ENCODE measurements around the gene RAD18.

Gene RAD18

DNA sequence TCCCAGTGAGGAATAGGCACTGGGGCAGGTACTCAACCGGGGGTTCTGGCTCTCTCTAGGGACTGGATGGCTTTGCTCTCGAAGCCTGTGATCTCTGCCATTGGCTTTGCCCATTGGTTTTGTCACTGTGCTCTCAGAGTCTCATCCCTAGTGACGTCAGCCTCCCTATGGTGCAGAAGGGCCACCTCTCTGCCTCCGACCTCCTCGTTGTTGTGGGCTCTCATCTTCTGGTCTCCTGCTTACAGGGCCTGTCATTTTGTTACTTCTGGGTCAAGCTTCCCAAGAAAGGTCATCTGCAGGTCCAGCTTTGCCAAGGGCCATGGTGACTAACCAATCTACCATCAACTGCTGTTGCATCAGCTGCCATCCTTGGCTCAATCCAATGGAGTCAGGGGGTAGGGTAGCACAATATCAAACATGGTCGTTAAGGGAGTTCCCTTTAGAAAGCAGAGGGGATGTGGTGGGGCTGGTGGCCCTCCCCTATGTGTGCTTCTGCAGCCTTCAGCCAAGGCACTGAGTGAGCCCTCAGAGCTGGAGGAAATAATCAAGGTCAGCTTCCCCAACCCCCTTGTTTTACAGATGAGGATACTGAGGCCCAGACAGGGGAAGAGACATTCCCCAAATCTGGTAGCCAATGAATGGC lies 13.4 kb upstream of the RAD18 start:
- no peak overlapping the region for H3K14ac ChIP-seq (ENCODE audit: low read length in 2 of 2)
- no peak overlapping the region for H3K23ac ChIP-seq (ENCODE audit: low read length in 2 of 2)
- H3K4me1 ChIP-seq (ENCODE audit: control insufficient read depth, insufficient read depth, low read depth, low read length): peaks cover 4% of the 10 kb centered on the region
- 84% methylated on average over 6 of the region's 6 CpGs for WGBS
- peaks cover 12% of the 10 kb centered on the region for H3K9me3 ChIP-seq (ENCODE audit: control insufficient read depth, low read length)
- H3K18ac ChIP-seq (ENCODE audit: low read depth in 1 of 2, low read length in 2 of 2): no peak overlapping the region
- H2BK5ac ChIP-seq (ENCODE audit: low read depth, low read length, poor library complexity, severe bottlenecking): no peak overlapping the region
- no peaks in the 10 kb centered on the region for H3K79me1 ChIP-seq (replicated peaks; ENCODE audit: low read length, poor library complexity, severe bottlenecking)
- no peak overlapping the region for H3K9ac ChIP-seq (ENCODE audit: low read length)
- H2BK12ac ChIP-seq (ENCODE audit: low read length in 2 of 2): no peak overlapping the region
- no peak for DNase-seq
- no peaks in the 10 kb centered on the region for H3K36me3 ChIP-seq (ENCODE audit: control insufficient read depth in 1 of 2, insufficient read depth in 2 of 2, low read depth in 1 of 2, low read length in 2 of 2)
- H3K4ac ChIP-seq (ENCODE audit: low read depth in 1 of 2, low read length in 2 of 2): no peak overlapping the region
- no peak overlapping the region for H4K8ac ChIP-seq (ENCODE audit: low read length)
- no peak overlapping the region for H3K4me2 ChIP-seq (ENCODE audit: low read length, poor library complexity, severe bottlenecking)
- H2BK120ac ChIP-seq (ENCODE audit: low read depth, low read length): no peak overlapping the region
- H2AK5ac ChIP-seq (ENCODE audit: low read length, severe bottlenecking): no peak overlapping the region
- no peak overlapping the region for H3K27ac ChIP-seq (ENCODE audit: low read length, poor library complexity, severe bottlenecking)
- H3K4me3 ChIP-seq (ENCODE audit: insufficient read depth in 1 of 2, low read depth in 1 of 2, low read length in 2 of 2): no peak overlapping the region
- peak overlapping the region; percentile 6 for H2BK15ac ChIP-seq (ENCODE audit: low read depth, poor library complexity, severe bottlenecking)
- H2AFZ ChIP-seq (ENCODE audit: low read depth, low read length): no peak overlapping the region
- peaks cover 3 to 40% of the 10 kb centered on the region in 2 experiments for H3K27me3 ChIP-seq (ENCODE audit: control insufficient read depth in 1 of 2, insufficient read depth in 1 of 2, low read length in 2 of 2)
- no peak overlapping the region for H4K91ac ChIP-seq (ENCODE audit: low read length)

- H3K9ac ChIP-seq (ENCODE audit: low read length): no peak overlapping the region
These were observed 12.1 kb upstream of the RAD18 start for GRCh38 chr3:8975081-8976020.

GRCh38 chr3:8974458-8974857 lies 11.2 kb upstream of the RAD18 start:
- no peak overlapping the region for H3K4me2 ChIP-seq (ENCODE audit: low read length, poor library complexity, severe bottlenecking)
- 97% methylated on average over 2 of the region's 2 CpGs for WGBS
- no peak overlapping the region for H3K18ac ChIP-seq (ENCODE audit: low read depth in 1 of 2, low read length in 2 of 2)
- H3K14ac ChIP-seq (ENCODE audit: low read length in 2 of 2): no peak overlapping the region
- no peaks in the 10 kb centered on the region for H3K36me3 ChIP-seq (ENCODE audit: control insufficient read depth in 1 of 2, insufficient read depth in 2 of 2, low read depth in 1 of 2, low read length in 2 of 2)
- H2AFZ ChIP-seq (ENCODE audit: low read depth, low read length): no peak overlapping the region
- no peak overlapping the region for H4K8ac ChIP-seq (ENCODE audit: low read length)
- peaks cover 12% of the 10 kb centered on the region for H3K9me3 ChIP-seq (ENCODE audit: control insufficient read depth, low read length)
- H3K9ac ChIP-seq (ENCODE audit: low read length): no peak overlapping the region
- no peak overlapping the region for H3K23ac ChIP-seq (ENCODE audit: low read length in 2 of 2)
- H3K27me3 ChIP-seq (ENCODE audit: control insufficient read depth in 1 of 2, insufficient read depth in 1 of 2, low read length in 2 of 2): peaks cover 6 to 21% of the 10 kb centered on the region in 2 experiments
- H2BK5ac ChIP-seq (ENCODE audit: low read depth, low read length, poor library complexity, severe bottlenecking): no peak overlapping the region
- H2AK5ac ChIP-seq (ENCODE audit: low read length, severe bottlenecking): no peak overlapping the region
- H3K27ac ChIP-seq (ENCODE audit: low read length, poor library complexity, severe bottlenecking): no peak overlapping the region
- no peak for DNase-seq
- no peak overlapping the region for H3K4ac ChIP-seq (ENCODE audit: low read depth in 1 of 2, low read length in 2 of 2)
- no peaks in the 10 kb centered on the region for H3K79me1 ChIP-seq (replicated peaks; ENCODE audit: low read length, poor library complexity, severe bottlenecking)
- peaks cover 4% of the 10 kb centered on the region for H3K4me1 ChIP-seq (ENCODE audit: control insufficient read depth, insufficient read depth, low read depth, low read length)
- H3K4me3 ChIP-seq (ENCODE audit: insufficient read depth in 1 of 2, low read depth in 1 of 2, low read length in 2 of 2): no peak overlapping the region
- H2BK120ac ChIP-seq (ENCODE audit: low read depth, low read length): no peak overlapping the region
- H2BK12ac ChIP-seq (ENCODE audit: low read length in 2 of 2): no peak overlapping the region
- H2BK15ac ChIP-seq (ENCODE audit: low read depth, poor library complexity, severe bottlenecking): no peak overlapping the region
- no peak overlapping the region for H4K91ac ChIP-seq (ENCODE audit: low read length)

More at GRCh38 chr3:8975081-8976020, 12.1 kb upstream of the RAD18 start:
- Histone ChIP-seq H3K4me1 (ENCODE audit: control insufficient read depth, insufficient read depth, low read depth, low read length) (peaks cover 4% of the 10 kb centered on the region), H3K4me3 (ENCODE audit: insufficient read depth in 1 of 2, low read depth in 1 of 2, low read length in 2 of 2) (no peak overlapping the region), H3K18ac (ENCODE audit: low read depth in 1 of 2, low read length in 2 of 2) (no peak overlapping the region), H4K8ac (ENCODE audit: low read length) (no peak overlapping the region), H2BK120ac (ENCODE audit: low read depth, low read length) (no peak overlapping the region), H3K4me2 (ENCODE audit: low read length, poor library complexity, severe bottlenecking) (no peak overlapping the region), H2BK12ac (ENCODE audit: low read length in 2 of 2) (no peak overlapping the region), H3K4ac (ENCODE audit: low read depth in 1 of 2, low read length in 2 of 2) (no peak overlapping the region), H2AK5ac (ENCODE audit: low read length, severe bottlenecking) (no peak overlapping the region), H3K36me3 (ENCODE audit: control insufficient read depth in 1 of 2, insufficient read depth in 2 of 2, low read depth in 1 of 2, low read length in 2 of 2) (no peaks in the 10 kb centered on the region), H3K23ac (ENCODE audit: low read length in 2 of 2) (no peak overlapping the region), H3K27ac (ENCODE audit: low read length, poor library complexity, severe bottlenecking) (no peak overlapping the region), H2AFZ (ENCODE audit: low read depth, low read length) (no peak overlapping the region), H3K9me3 (ENCODE audit: control insufficient read depth, low read length) (peaks cover 12% of the 10 kb centered on the region), H3K79me1 (replicated peaks; ENCODE audit: low read length, poor library complexity, severe bottlenecking) (no peaks in the 10 kb centered on the region), H2BK15ac (ENCODE audit: low read depth, poor library complexity, severe bottlenecking) (no peak overlapping the region), H4K91ac (ENCODE audit: low read length) (no peak overlapping the region), H3K27me3 (ENCODE audit: control insufficient read depth in 1 of 2, insufficient read depth in 1 of 2, low read length in 2 of 2) (peaks cover 3 to 29% of the 10 kb centered on the region in 2 experiments), H3K14ac (ENCODE audit: low read length in 2 of 2) (no peak overlapping the region), H2BK5ac (ENCODE audit: low read depth, low read length, poor library complexity, severe bottlenecking) (no peak overlapping the region)
- no peak for DNase-seq
- WGBS: 76% methylated on average over 6 of the region's 11 CpGs

DNA sequence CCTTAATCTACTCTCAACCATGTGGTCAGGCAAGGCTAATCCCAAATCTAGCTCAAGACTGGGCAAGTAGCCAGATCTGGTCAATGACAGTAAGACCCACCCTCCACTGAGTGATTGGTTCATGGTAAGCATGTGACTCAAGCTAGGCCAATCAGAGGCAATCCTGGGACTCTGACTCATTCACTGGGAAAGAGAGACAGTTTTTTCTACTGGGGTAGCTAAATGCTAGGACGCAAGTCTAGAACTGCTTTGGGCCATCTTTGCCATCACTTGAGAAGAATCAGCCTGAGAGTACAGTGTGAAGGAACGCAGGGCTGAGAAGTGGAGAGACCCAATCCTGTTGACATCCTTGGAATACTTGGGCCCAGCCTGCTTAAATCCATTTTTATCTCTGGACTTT lies 9.4 kb upstream of the RAD18 start:
- Histone ChIP-seq H3K36me3 (ENCODE audit: control insufficient read depth in 1 of 2, insufficient read depth in 2 of 2, low read depth in 1 of 2, low read length in 2 of 2) (no peaks in the 10 kb centered on the region), H3K4me3 (ENCODE audit: insufficient read depth in 1 of 2, low read depth in 1 of 2, low read length in 2 of 2) (no peak overlapping the region), H3K23ac (ENCODE audit: low read length in 2 of 2) (no peak overlapping the region), H2AK5ac (ENCODE audit: low read length, severe bottlenecking) (no peak overlapping the region), H4K8ac (ENCODE audit: low read length) (no peak overlapping the region), H3K4me2 (ENCODE audit: low read length, poor library complexity, severe bottlenecking) (no peak overlapping the region), H3K27me3 (ENCODE audit: control insufficient read depth in 1 of 2, insufficient read depth in 1 of 2, low read length in 2 of 2) (peaks cover 17 to 18% of the 10 kb centered on the region in 2 experiments), H3K27ac (ENCODE audit: low read length, poor library complexity, severe bottlenecking) (no peak overlapping the region), H3K9me3 (ENCODE audit: control insufficient read depth, low read length) (no peaks in the 10 kb centered on the region), H4K91ac (ENCODE audit: low read length) (no peak overlapping the region), H2BK15ac (ENCODE audit: low read depth, poor library complexity, severe bottlenecking) (no peak overlapping the region), H2AFZ (ENCODE audit: low read depth, low read length) (no peak overlapping the region), H3K79me1 (replicated peaks; ENCODE audit: low read length, poor library complexity, severe bottlenecking) (no peaks in the 10 kb centered on the region), H3K18ac (ENCODE audit: low read depth in 1 of 2, low read length in 2 of 2) (no peak overlapping the region), H3K14ac (ENCODE audit: low read length in 2 of 2) (no peak overlapping the region), H3K4me1 (ENCODE audit: control insufficient read depth, insufficient read depth, low read depth, low read length) (peaks cover 4% of the 10 kb centered on the region), H2BK12ac (ENCODE audit: low read length in 2 of 2) (no peak overlapping the region), H3K4ac (ENCODE audit: low read depth in 1 of 2, low read length in 2 of 2) (no peak overlapping the region), H3K9ac (ENCODE audit: low read length) (no peak overlapping the region), H2BK5ac (ENCODE audit: low read depth, low read length, poor library complexity, severe bottlenecking) (no peak overlapping the region), H2BK120ac (ENCODE audit: low read depth, low read length) (no peak overlapping the region)
- peak; percentile 49 for DNase-seq
- WGBS: 97% methylated on average over 2 of the region's 2 CpGs

Measured in mesenchymal stem cell (in vitro differentiated cells and primary cell).